ENCODE data around the gene ANKRD2.

- no peak for TF ChIP-seq CTCF (IDR thresholded peaks at IDR 0.05; ENCODE audit: insufficient read depth, low read length, poor library complexity, severe bottlenecking)
- TF ChIP-seq EZH2phosphoT487 (conservative IDR thresholded peaks at IDR 0.05; ENCODE audit: low read length): no peak
These were observed 10.9 kb downstream of the ANKRD2 start for GRCh38 chr10:97583476-97583875.

All from SU-DHL-6 (cell line).